Measurements from ENCODE around the gene ABHD17C. TPM values are rescaled to one million over a fixed set of nuclear protein-coding genes. Genes with fewer than 3 reads are reported as not detected.

Gene ABHD17C
- total and polyA plus RNA-seq, 12 donors = 1.9 to 9.9 (median 5.3) TPM

GRCh38 chr15:80679167-80679803 lies 15.8 kb upstream of the ABHD17C start:
- Histone ChIP-seq H3K27me3 (peaks cover 5% of the 10 kb centered on the region), H3K27ac (no peak overlapping the region), H3K4me1 (replicated peaks in 1 of 2) (no peaks in the 10 kb centered on the region), H3K4me3 (no peak overlapping the region), H3K36me3 (replicated peaks in 1 of 2) (no peaks in the 10 kb centered on the region), H3K9me3 (replicated peaks in 1 of 3) (no peaks in the 10 kb centered on the region)
- no peak for DNase-seq
- TF ChIP-seq POLR2A (IDR thresholded peaks at IDR 0.05) (no peak), CTCF (IDR thresholded peaks at IDR 0.05) (no peak)
- intact Hi-C loops (cut with DNase I) = no loop called here
- 78 to 92% (median 89%) methylated on average over 7 of the region's 7 CpGs for WGBS, 4 donors

- H3K27ac ChIP-seq = no peak overlapping the region
- H3K4me1 ChIP-seq (replicated peaks in 1 of 2) = no peaks in the 10 kb centered on the region
- H3K9me3 ChIP-seq (replicated peaks in 1 of 3) = no peaks in the 10 kb centered on the region
- H3K4me3 ChIP-seq = no peak overlapping the region
- DNase-seq = no peak
- no peaks in the 10 kb centered on the region for H3K36me3 ChIP-seq (replicated peaks in 1 of 2)
- WGBS, 4 donors = 56 to 64% (median 60%) methylated on average over 2 of the region's 2 CpGs
- peaks cover 5% of the 10 kb centered on the region for H3K27me3 ChIP-seq
- intact Hi-C loops (cut with DNase I) = no loop called here
- no peak for TF ChIP-seq CTCF (IDR thresholded peaks at IDR 0.05)
- TF ChIP-seq POLR2A (IDR thresholded peaks at IDR 0.05) = no peak
Observed at GRCh38 chr15:80679804-80680175, 15.3 kb upstream of the ABHD17C start.

GRCh38 chr15:80682201-80682600 lies 12.9 kb upstream of the ABHD17C start:
- 53 to 73% (median 61%) methylated on average over 4 of the region's 4 CpGs for WGBS, 4 donors
- TF ChIP-seq CTCF (IDR thresholded peaks at IDR 0.05) = no peak
- no peak for TF ChIP-seq POLR2A (IDR thresholded peaks at IDR 0.05)
- peaks cover 5% of the 10 kb centered on the region for H3K27me3 ChIP-seq
- no peaks in the 10 kb centered on the region for H3K4me1 ChIP-seq (replicated peaks in 1 of 2)
- H3K27ac ChIP-seq = no peak overlapping the region
- H3K4me3 ChIP-seq = no peak overlapping the region
- intact Hi-C loops (cut with DNase I) = no loop called here
- no peaks in the 10 kb centered on the region for H3K9me3 ChIP-seq (replicated peaks in 1 of 3)
- no peak for DNase-seq
- H3K36me3 ChIP-seq (replicated peaks in 1 of 2) = no peaks in the 10 kb centered on the region

GRCh38 chr15:80684697-80685096 lies 10.4 kb upstream of the ABHD17C start:
- Histone ChIP-seq H3K27me3 (peaks cover 5% of the 10 kb centered on the region), H3K4me1 (replicated peaks in 1 of 2) (no peaks in the 10 kb centered on the region), H3K4me3 (no peak overlapping the region), H3K36me3 (replicated peaks in 1 of 2) (no peaks in the 10 kb centered on the region), H3K9me3 (replicated peaks in 1 of 3) (no peaks in the 10 kb centered on the region), H3K27ac (no peak overlapping the region)
- DNase-seq = no peak
- TF ChIP-seq CTCF (IDR thresholded peaks at IDR 0.05) = no peak
- TF ChIP-seq POLR2A (IDR thresholded peaks at IDR 0.05) = no peak
- intact Hi-C loops (cut with DNase I) = no loop called here

All from adrenal gland (tissue), 12 donors.